ENCODE results near the gene RPS18.
"Not testable (repeated sequence)": the region's sequence is repeated elsewhere in the genome, so short reads cannot be mapped to it uniquely, and the experiment has no call there.

Gene RPS18

DNA sequence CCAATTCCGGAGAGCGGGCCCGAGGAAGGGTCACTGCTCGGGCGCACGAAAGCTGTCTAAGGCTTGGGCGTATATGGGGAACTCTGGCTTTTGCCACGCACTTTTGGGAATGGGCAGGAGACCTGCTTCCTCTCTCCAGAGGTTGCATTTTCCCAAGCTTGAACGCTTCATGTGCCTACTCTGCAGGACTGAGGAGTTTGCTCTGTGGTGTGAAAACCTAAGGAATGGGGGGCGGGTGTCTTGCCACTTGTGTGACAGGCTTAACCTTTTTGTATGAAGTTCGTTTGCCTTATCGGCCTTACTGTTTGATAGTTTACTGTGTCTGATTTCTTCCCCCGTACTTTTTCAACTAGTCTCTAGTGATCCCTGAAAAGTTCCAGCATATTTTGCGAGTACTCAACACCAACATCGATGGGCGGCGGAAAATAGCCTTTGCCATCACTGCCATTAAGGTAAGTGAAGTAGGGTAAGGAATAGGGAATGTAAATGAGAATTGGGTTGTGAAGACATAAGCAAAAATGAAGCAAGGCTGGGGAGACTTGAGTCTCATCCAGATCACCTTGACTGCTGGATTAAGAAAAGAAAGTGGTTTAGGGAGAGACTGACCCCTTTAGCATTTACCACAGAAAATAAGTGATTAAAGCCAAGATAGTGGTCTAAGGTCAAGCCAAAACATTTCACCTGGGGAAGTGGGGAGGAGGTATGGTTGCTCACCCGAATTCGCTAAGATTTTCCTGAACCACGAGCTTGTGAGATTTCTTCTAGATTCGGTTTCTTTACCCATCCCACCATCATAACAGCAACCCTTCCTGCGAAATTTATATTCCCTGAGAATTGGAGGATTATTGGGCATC is 627 bp downstream of the RPS18 start:
- DNase-seq (ENCODE audit: low spot score), result no peak

DNA sequence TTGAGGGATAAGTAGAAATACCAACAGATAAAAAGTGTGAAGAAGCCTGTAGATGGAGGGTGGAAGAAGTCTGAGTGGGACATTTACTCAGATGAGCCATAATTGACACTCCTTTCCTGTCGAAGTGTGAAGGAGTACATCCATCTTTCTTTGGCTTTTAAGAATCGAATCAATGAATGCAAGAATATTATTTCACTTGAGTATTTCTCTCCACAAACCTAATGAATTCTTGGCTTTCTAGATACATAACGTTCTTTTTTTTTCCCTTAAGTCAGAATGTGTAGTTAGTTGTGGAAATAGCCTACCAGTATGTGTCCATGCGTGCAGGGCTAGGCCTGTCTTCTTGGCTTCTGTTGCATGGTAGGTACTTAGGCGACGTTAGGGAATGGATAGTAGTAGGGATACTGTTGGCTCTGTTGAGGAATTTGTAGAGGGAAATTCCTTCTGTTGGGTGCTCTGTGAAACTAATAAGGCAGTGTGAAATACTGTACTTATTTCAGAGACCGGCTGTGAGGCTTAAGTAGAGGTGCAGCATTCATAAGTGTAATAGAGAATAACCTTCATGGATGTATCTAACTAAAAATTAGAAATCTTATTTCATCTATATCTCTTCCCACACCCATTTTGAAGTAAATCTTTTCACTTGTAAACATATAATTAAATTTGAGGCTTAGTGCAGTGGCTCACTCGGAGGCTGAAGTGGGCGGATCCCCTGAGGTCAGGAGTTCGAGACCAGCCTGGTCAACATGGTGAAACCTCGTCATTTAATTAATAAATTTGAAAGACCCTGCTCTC is 1.5 kb downstream of the RPS18 start:
- no peak for DNase-seq (ENCODE audit: low spot score)

DNA sequence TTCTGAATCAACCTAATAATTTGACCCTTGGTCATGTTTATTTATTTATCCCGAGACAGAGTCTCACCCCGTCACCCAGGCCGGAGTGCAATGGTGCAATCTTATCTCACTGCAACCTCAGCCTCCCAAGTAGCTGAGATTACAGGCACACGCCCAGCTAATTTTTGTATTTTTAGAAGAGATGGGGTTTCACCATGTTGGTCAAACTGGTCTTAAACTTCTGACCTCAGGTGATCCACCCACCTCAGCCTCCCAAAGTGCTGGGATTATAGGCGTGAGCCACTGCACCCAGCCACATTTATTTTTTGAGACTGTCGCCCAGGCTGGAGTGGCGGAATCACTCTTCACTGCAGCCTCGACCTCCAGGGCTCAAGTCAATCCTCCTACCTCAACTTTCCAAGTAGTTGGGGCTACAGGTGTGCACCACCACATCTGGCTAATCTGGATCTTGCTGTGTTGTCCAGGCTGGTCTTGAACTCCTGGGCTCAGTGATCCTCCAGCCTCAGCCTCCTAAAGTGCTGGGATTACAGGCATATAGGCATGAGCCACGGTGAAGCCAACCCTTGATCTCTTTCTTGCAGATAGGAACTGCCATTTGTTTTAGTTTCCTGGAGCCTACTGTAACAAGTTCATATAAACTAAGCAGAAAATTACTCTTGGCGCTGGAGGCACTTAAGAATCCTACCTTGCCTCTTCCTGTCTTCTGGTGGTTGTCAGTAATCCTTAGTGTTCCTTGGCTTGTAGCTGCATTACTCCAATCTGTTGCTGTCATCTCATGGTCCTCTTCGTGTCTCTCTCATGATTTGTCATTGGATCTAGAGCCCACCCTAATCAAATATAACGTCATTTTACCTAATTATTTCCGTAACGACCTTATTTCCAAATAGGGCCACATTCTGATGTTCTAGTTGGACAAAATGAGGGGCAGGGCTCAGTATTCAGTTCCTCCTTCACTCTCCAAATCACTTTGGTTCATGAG is 2.3 kb downstream of the RPS18 start:
- no peak for DNase-seq (ENCODE audit: low spot score)

DNA sequence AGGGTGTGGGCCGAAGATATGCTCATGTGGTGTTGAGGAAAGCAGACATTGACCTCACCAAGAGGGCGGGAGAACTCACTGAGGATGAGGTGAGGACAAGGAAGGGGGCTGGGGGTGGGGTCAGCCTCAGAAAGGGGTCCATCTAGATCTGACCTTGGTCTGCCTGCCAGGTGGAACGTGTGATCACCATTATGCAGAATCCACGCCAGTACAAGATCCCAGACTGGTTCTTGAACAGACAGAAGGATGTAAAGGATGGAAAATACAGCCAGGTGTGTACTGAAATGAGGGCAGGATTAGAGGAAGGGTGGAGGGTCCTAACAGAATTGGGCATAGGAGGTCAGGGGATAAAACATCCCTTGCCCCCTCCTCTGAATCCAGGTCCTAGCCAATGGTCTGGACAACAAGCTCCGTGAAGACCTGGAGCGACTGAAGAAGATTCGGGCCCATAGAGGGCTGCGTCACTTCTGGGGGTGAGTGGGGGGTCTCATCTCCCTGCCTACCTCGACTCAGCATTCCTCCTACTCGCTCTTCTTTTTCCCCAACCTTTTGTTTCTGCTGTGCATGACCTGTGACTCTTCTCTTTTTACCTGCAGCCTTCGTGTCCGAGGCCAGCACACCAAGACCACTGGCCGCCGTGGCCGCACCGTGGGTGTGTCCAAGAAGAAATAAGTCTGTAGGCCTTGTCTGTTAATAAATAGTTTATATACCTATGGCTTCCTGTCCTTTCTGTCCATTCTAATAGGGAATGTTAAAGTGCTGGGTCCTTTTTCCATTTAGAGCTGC is 4.1 kb downstream of the RPS18 start:
- not testable (repeated sequence) for DNase-seq (ENCODE audit: low spot score)

DNA sequence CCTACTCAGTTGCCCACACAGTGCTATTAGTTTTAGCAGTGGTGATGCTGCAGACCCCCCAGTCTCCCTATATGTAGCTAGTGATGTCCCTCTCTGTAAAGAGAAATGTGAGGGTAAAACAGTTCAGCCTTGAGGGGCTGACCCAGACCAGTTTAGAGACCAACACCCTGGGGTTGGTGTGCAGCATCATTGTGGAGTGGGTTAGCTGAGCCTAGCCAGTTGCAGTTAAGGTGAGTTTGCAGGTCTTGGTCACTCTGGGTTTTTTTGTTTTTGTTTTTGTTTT is 4.6 kb downstream of the RPS18 start:
- no peak for DNase-seq (ENCODE audit: low spot score)

DNA sequence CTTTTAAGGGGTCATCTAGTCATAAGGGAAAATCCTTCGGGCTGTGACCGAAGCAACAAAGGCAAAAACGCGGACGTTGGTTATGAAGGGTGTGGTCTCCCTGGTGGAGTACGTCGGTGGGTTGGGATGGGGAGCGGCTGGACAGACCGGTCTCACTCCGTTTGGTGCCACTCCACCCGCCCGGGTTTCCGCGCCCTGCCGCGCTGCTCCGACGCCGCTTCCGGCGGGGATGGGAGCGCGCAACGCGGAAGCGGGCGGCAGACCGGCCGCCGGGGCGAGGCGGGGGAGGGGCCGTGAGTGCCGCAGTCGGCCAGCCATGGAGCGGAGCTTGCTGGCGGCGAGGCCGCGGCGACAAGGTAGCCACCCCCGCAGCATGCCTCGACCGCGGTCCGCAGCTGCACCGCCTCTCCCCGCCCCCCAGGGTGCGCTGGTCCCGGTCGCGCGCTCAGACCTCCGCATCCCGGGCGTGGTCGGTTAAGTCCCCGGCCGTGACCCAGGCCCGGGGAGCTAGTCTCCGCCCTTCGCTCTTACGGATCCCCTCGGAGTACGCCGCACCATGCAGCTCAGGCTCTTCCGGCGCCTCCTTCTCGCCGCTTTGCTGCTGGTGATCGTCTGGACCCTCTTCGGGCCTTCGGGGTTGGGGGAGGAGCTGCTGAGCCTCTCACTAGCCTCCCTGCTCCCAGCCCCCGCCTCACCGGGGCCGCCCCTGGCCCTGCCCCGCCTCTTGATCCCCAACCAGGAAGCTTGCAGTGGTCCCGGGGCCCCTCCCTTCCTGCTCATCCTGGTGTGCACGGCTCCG is 5.2 kb downstream of the RPS18 start, which contains the start of gene B3GALT4:
B3GALT4 (plus strand) TSS at position 260 of the 799 bp plus-strand sequence; CDS start at position 557, 297 bp downstream.
- DNase-seq (ENCODE audit: low spot score), result peak; percentile 86

DNA sequence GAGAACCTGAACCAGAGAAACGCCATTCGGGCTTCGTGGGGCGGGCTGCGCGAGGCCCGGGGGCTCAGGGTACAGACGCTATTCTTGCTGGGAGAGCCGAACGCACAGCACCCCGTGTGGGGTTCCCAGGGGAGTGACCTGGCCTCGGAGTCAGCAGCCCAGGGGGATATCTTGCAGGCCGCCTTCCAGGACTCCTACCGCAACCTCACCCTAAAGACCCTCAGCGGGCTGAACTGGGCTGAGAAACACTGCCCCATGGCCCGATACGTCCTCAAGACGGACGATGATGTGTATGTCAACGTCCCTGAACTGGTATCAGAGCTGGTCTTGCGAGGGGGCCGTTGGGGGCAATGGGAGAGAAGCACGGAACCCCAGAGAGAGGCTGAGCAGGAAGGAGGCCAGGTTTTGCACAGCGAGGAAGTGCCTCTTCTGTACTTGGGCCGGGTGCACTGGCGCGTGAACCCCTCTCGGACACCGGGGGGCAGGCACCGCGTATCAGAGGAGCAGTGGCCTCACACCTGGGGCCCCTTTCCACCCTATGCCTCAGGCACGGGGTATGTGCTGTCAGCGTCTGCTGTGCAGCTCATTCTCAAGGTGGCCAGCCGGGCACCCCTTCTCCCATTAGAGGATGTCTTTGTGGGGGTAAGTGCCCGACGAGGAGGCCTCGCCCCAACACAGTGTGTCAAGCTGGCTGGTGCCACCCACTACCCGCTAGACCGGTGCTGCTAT is 6.0 kb downstream of the RPS18 start:
- DNase-seq (ENCODE audit: low spot score), result peak; percentile 18

DNA sequence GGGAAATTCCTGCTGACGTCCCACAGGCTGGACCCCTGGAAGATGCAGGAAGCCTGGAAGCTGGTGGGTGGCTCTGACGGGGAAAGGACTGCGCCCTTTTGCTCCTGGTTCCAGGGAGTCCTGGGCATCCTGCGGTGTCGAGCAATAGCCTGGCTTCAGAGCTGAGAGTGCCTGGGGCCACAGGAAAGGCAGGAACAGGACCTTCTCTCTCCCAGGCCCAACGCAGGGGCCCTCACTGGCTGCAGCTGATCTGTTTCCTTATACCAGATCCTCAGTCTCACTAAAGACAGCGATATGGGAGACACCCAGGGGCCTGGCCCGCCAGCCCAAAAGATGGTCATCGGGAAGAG is 6.5 kb downstream of the RPS18 start:
- DNase-seq (ENCODE audit: low spot score), result no peak

DNA sequence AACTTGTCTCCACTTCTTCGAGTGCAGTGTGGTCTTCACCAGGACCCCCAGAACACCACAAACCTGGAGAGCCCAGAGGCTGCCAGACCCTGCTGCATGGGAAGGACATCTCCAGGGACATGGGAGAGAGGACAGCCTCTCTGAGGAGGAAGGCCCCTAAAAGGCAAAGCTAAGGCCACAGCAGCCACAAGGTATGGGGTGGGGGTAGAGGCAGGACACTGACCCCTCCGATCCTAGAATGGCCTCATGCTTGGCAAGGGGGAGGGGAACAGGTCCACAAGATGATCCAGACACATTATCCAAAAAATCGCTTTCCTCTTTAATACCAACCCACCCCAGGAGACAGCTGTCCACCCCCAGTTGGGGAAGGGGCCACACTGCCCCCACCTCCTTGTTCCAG is 6.9 kb downstream of the RPS18 start:
- no peak for DNase-seq (ENCODE audit: low spot score)

DNA sequence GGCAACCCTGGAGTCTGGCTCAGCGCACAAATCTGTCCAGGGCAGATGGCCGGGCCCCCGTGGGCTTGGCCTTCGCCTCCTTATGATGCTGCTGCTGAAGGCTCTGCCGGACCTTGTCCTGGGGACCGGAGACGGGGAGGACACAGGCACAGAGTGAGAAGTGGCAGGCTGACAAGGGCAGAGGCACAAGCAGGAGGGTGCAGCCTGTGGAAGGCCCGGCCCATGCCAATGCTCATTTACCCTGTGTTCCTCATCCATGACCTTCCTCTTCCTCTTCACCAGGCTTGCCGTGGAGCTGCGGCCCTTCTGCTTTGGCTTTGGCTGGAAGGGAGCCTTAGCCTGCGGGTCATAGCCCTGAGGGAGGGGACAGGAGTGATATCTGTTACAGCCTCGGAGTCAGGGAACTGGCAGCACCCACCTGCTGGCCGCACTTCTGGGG is 7.4 kb downstream of the RPS18 start:
- no peak for DNase-seq (ENCODE audit: low spot score)

DNA sequence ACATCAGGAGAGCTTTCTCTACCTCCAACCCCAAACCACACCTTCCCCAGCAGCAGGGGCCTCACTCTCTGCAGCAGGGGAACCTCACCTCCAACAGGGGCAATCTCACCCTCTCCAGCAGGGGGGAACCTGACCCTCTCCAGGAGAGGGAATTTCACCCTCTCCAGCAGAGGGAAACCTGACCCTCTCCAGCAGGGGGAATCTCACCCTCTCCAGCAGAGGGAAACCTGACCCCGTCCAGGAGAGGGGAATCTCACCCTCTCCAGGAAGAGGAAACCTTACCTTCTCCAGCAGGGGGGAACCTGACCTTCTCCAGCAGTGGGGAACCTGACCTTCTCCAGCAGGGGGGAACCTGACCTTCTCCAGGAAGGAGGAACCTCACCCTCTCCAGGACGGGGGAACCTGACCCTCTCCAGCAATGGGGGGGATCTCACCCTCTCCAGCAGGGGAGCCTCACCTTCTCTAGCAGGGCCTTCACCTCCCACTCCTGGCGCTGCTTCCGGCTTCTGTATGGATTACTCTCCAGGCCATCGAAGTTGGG is 8.2 kb downstream of the RPS18 start:
- peak; percentile 52 for DNase-seq (ENCODE audit: low spot score)

DNA sequence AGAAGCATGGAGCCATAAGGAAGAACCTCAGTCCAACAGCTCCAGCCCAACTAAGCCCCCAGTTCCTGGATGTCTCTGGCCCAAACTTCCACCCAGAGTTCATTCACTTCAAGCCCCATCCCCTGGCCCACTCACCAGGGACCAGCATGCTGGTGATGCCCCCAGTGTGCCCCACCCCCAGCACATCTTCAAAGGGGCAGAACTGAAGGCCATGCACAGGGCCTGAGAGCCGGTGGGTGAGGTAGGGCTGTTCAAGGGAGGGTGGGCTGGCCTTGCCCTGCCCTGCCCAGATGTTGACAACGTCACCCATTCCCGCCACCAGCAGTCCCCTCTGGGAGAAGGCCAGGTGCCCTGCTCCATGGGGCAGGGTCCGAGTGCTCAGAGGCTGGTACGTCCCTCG is 8.7 kb downstream of the RPS18 start:
- DNase-seq (ENCODE audit: low spot score), result no peak

DNA sequence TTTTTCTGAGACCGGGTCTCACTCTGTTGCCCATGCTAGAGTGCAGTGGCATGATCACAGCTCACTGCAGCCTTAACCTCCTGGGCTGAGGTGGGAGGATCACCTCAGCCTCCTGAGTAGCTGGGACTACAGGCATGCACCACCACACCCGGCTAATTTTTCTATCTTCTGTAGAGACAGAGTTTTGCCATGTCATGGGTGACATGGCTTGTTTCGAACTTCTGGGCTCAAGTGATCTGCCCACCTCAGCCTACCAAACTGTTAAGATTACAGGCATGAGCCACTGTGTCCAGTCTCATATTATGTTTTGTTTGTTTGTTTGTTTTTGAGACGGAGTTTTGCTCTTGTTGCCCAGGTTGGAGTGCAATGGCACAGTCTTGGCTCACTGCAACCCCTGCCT is 13.3 kb downstream of the RPS18 start:
- DNase-seq (ENCODE audit: low spot score), result not testable (repeated sequence)

DNA sequence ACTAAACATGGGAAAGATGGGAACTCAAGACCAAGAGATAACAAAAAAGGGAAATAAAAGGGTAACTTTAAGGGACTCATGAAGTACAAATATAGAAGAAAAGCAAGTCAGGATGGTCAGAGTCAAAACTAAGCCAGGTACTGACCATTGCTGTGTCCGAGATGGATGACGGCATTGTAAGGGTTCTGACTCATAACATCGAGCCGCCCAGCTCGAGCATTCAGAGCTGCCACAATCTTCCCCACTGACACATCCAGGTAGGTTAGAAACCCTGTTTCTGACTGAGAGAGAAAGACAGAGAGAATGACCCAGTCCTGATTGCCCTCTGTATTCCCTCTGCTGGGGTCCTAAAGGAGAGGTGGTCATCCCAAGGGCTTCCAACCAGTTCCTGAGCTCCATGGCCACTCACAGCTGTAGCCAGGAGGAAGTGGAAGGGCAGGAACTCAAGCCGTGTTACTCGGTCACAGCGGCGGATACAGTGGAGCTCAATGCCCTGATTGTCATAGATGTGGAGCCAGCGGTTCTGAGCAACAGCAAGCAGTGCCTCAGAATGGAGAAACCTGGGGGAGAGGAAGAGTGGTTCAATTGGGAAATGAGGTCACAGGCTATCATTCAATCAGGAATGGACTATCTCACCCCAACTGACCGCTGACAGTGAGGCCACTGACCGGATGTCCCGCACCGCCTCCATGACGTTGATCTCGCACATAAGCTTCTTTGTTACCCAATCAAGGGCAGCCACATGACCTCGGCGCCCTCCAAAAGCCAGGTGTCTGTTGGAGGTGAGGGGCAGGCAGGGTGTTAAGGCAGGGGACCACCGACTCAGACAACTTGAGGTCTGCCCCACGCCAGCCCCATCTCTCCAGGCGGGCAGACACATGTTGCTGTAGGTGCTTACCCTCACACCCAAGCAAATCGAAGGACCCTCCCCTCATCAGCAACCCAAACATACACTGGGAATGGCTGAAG is 15.4 kb downstream of the RPS18 start:
- DNase-seq (ENCODE audit: low spot score), result no peak

DNA sequence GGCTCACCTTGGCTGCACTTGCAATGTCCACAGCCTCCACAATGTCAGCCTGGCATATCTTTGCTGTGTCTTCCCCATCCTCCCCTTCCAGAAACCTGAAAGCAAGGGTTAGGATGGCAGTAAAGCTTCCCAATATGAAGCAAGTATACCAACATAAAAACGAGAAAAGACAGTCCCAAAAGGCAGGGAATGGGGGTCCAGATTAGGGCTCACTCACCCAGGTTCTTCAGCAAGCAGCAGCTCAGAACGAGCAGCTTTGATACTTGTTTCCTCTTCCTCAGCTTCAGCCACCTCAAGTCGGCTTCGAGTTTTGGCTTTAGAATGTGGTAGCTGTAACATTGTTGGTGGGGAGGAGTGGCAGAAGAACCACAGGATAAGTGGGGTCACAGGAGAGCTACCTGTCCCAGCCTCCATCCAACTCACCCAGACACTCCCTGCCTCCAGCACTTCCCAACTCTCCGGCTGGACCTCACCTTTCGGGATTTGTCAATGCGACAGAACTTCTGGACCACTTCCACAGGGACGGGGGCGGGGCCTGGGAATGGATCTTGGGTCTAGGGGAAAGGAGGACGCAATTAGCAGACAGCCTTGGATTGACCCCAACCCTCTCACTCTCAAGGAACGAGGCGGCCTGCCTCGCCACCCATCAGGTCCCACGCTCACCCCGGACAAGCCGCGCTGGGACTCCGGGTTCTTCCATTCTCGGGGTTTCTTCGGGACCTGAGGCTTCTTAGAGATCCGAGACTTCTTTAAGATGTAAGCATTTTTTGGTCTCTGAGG is 16.5 kb downstream of the RPS18 start:
- peak; percentile 32 for DNase-seq (ENCODE audit: low spot score)

DNA sequence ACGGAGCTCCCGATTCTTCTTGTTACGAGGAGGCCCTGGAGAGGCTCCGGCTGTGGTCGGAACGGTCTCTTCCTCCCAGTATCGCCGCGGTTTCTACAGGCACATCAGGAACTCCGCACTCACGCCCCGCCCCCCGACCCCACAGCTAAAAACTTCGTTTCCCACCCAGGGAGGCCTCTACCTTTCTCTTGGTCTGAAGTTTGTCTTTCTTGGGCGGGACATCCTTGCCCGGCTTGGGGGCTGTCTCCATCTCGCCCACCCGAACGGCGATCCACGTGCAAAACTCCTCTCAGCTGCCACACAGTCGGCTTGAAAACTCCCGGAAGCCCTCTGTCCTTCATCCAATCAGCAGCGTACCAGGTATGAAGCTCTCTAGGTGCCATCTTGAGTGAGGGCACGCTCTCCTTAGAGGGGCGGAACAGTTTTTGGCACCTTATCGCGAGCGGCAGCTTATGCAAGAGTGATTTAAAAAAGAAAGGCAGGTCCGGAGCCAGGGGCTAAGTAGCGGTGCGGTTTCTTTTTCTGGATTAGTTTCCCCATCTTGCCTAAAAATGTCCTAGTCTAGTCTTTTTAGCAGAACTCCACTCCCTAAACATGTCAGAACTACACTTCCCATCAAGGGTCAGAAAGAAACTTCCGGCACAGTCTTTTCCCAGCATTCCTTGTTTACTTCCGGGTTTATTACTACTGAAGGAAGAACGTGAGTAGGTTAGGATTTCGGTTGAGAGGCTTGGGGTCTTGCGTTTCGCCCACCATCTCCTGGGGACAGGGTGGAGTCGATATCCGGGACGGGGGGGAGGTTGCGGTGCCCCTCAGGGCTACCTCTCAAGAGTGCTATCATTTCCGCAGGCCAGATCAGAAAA is 17.3 kb downstream of the RPS18 start, which contains the start of the genes PFDN6 and WDR46:
PFDN6 (plus strand) TSS at position 681 of the 863 bp plus-strand sequence. CDS start 256 bp downstream, outside the sequence.
WDR46 (minus strand) TSS at position 319 of the 863 bp plus-strand sequence; CDS start at position 250, 69 bp downstream.
- peak; percentile 93 for DNase-seq (ENCODE audit: low spot score)

All from AG20443 (cell line).